Stimulated activated CD4-positive, alpha-beta T cell treated with anti-CD3 and anti-CD28 coated beads, TNF-alpha, amount 100 ng/mL, for 48 hours (primary cell): ENCODE results near the gene KCTD12.

ENCODE experiments used
- DNase-seq, 3 donors: peaks; one replicate each; pipeline ENCODE4 v3.0.0-alpha.2; 2020; ENCODE audit warnings: low read depth in 3 of 3

The KCTD12 gene

GRCh38 chr13:76854894-76855293 is 31.3 kb downstream of the KCTD12 start:
- no peak for DNase-seq

GRCh38 chr13:76853921-76854608 is 32.1 kb downstream of the KCTD12 start:
- DNase-seq = no peak

GRCh38 chr13:76853481-76853880 is 32.7 kb downstream of the KCTD12 start:
- no peak for DNase-seq

- no peak for DNase-seq
Observed at GRCh38 chr13:76852986-76853385, 33.2 kb downstream of the KCTD12 start.

GRCh38 chr13:76851961-76852360 is 34.2 kb downstream of the KCTD12 start:
- no peak for DNase-seq

GRCh38 chr13:76849493-76849892 is 36.7 kb downstream of the KCTD12 start:
- no peak for DNase-seq

GRCh38 chr13:76848596-76848995 is 37.6 kb downstream of the KCTD12 start:
- DNase-seq = no peak

GRCh38 chr13:76846363-76846762 is 39.8 kb downstream of the KCTD12 start:
- no peak for DNase-seq

GRCh38 chr13:76845865-76846264 is 40.3 kb downstream of the KCTD12 start:
- no peak for DNase-seq

GRCh38 chr13:76845367-76845766 is 40.8 kb downstream of the KCTD12 start:
- DNase-seq = no peak

GRCh38 chr13:76837801-76838200 is 48.4 kb downstream of the KCTD12 start:
- DNase-seq = no peak

- DNase-seq = no peak
Observed at GRCh38 chr13:76836311-76836710, 49.9 kb downstream of the KCTD12 start.

- DNase-seq = no peak
Observed at GRCh38 chr13:76833441-76833954, 52.7 kb downstream of the KCTD12 start.

GRCh38 chr13:76832258-76832988 is 53.8 kb downstream of the KCTD12 start:
- no peak for DNase-seq

GRCh38 chr13:76830805-76831204 is 55.4 kb downstream of the KCTD12 start:
- no peak for DNase-seq
